AG09319 (cell line): ENCODE measurements around the gene CDK5RAP2.
"Not testable (repeated sequence)": the region's sequence is repeated elsewhere in the genome, so short reads cannot be mapped to it uniquely, and the experiment has no call there.

Experiments
- DNase-seq: peaks from one replicate; pipeline ENCODE4 v3.0.0-alpha.2; 2010; ENCODE audit warnings: low read depth; ENCODE audit errors: extremely low read depth
- CTCF ChIP-seq: IDR thresholded peaks from 2 replicates; pipeline ENCODE4 v1.5.1; 2011; ENCODE audit warnings: low read depth, mild to moderate bottlenecking, inconsistent platforms, low read length, moderate library complexity

Gene CDK5RAP2

GRCh38 chr9:120536949-120537640 is 42.9 kb downstream of the CDK5RAP2 start:
- DNase-seq: no peak

DNA sequence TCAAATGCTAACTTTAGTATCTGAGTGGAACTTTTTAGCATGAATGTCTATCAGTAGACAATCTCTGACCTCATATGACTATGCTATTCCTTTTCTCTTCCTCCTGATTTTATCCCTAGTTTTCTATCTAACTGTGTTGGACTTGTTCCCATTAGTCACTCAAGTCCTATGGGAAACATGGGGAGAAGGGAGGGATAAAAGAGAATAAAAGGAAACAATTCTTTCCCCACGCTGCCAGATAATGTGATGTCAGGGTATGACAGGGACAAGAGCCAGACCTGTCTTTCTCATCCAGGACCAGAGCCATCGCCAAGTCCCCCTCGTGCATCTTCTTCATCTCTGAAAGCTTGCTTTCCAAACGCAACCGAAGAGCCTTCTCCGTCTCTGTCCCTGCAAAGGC is 43.9 kb downstream of the CDK5RAP2 start:
- no peak for TF ChIP-seq CTCF
- DNase-seq: no peak

More at GRCh38 chr9:120536949-120537640, 42.9 kb downstream of the CDK5RAP2 start:
- no peak for TF ChIP-seq CTCF

- no peak for DNase-seq
- no peak for TF ChIP-seq CTCF
Observed at GRCh38 chr9:120534266-120534665, 45.7 kb downstream of the CDK5RAP2 start.

- TF ChIP-seq CTCF: no peak
- DNase-seq: no peak
Observed at GRCh38 chr9:120532891-120533290, 47.1 kb downstream of the CDK5RAP2 start.

DNA sequence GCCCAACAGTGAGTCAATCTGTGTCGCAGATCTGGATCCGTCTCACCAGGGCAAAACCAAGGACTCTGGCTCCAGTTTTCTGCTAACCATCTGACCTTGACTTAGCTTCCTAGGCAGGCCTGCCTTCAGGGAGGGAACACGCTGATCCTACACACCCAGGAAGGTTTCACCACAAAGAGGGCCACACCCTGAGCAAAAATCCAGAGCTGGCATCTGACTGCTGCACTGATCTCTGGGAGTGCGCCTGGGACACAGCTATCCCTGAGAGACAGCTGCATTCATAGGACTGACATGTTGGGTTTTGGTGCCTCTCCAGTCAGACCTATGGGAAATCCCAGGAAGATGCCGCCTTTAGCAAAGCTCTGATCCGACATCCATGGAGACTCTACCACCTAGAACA is 47.5 kb downstream of the CDK5RAP2 start:
- DNase-seq: peak; percentile 28
- no peak for TF ChIP-seq CTCF

DNA sequence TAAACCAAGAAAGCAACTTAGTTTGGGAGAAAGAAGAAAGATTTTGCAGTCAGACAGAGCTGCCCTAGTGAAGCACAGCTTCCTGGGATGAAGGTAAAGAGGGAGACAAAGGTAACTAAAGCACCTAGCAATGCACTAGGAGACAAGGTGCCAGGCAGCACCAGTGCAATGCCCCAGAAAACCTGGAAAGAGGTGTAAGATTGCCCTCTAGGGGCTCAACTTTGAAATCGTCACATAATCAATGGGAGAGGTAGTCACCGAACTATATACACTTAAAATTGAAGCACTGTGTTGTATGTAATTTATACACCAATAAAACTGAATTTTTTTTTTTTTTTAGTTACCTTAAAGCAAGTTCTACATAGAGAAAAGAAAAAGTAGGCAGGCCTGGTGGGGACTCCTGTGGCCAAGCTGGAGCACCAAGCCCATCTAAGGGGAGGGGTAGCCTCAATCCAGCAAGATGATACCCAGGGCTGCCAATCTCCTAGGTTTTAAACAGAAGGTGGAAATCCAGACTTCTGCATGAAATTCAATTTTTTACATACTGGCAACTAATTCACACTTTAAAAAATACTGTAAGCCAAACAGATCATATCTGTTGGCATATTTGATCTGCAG is 48.2 kb downstream of the CDK5RAP2 start:
- DNase-seq: no peak
- peak; percentile 54 for TF ChIP-seq CTCF

- not testable (repeated sequence) for DNase-seq
Observed at GRCh38 chr9:120530220-120530832, 49.6 kb downstream of the CDK5RAP2 start.
